Thyroid gland (tissue), 4 donors: ENCODE data around the gene EP400. TPM values are rescaled to one million over a fixed set of nuclear protein-coding genes. Genes with fewer than 3 reads are reported as not detected.

ENCODE experiments used
- DNase-seq, 2 donors: peaks; one replicate each; pipeline ENCODE4 v3.0.0-alpha.2; 2019
- H3K27ac ChIP-seq, 3 donors: fragments of 200-600 bp; sonication (generic); 1 replicate in 2 of 3; 2 replicates in 1 of 3; pipeline ENCODE4 v1.5.1; 2016 to 2019; ENCODE audit warnings: mild to moderate bottlenecking in 1 of 3, moderate library complexity in 1 of 3
- H3K27me3 ChIP-seq: fragments of 200-600 bp; sonication (generic); one replicate; pipeline ENCODE4 v1.5.1; 2019
- H3K36me3 ChIP-seq, 2 donors: fragments of 200-600 bp; sonication (generic); one replicate each; pipeline ENCODE4 v1.5.1; 2016 to 2019
- H3K4me1 ChIP-seq, 2 donors: fragments of 200-600 bp; sonication (generic); one replicate each; pipeline ENCODE4 v1.5.1; 2017 to 2019
- H3K4me3 ChIP-seq, 3 donors: fragments of 200-600 bp; sonication (generic); replicated peaks in 1 of 3; 1 replicate in 2 of 3; 2 replicates in 1 of 3; pipeline ENCODE4 v1.5.1; 2016; ENCODE audit warnings: mild to moderate bottlenecking in 1 of 3
- H3K9me3 ChIP-seq: fragments of 200-600 bp; sonication (generic); one replicate; pipeline ENCODE4 v1.5.1; 2017
- POLR2A ChIP-seq, 2 donors: fragments of 450-650 bp; IDR thresholded peaks; one replicate each; pipeline ENCODE4 v1.6.1; 2017; ENCODE audit warnings: antibody characterized with exemption in 2 of 2, mild to moderate bottlenecking in 2 of 2, moderate library complexity in 1 of 2
- WGBS, 2 donors: methylation state at CpG; one replicate each; pipeline ENCODE4 v1.1.5; 2017; 5-methylcytosine and 5-hydroxymethylcytosine counted together
- intact Hi-C: fragments of 100-400 bp; cut with DNase I; formaldehyde crosslinking; loops from one replicate; pipeline ENCODE4 v1.15.1; 2023
- total RNA-seq, 4 donors: library from RNA; depleted of rRNA; stranded (reverse); fragments of >200 nt; gene quantifications; one replicate each; pipeline ENCODE4 v1.2.3, GENCODE V29; 2016
- TF ChIP-seq, protein P1 (sequence below), 6 experiments: fragments of 200-600 bp in 3 of 6; fragments of 450-650 bp in 3 of 6; sonication (generic) in 3 of 6; IDR thresholded peaks; one replicate each; pipeline ENCODE4 v1.5.1; 2016 to 2019; ENCODE audit warnings: antibody characterized with exemption in 6 of 6, mild to moderate bottlenecking in 2 of 6, inconsistent platforms in 1 of 6, moderate library complexity in 1 of 6

Gene EP400
- total RNA-seq, 4 donors from 2014 or later: 22.1 to 51.8 (median 25.4) TPM

DNA sequence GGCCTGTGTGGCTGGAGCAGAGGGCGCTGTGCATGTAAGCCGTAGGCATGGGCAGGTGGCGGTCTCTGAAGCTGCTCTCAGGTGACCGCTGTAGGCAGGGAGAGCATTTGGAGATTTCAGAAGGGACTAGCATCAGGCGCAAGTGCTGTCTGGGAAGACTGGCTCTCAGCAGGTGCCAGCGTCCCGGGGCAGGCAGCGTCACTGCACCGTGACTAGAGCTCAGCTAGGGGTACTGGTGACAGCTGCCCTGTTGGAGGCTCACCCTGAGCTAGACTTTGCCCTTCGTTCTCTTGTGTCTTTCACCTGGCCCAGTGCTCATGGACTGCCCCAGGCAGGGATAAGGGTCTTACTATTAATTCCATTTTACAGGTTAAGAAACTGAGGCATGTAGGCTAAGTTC is 115.5 kb downstream of the EP400 start:
- Histone ChIP-seq H3K4me3 (no peak overlapping the region), H3K36me3 (peaks cover 52 to 62% of the 10 kb centered on the region in 2 donors), H3K9me3 (no peaks in the 10 kb centered on the region), H3K27ac (no peak overlapping the region), H3K27me3 (no peaks in the 10 kb centered on the region), H3K4me1 (no peaks in the 10 kb centered on the region)
- TF ChIP-seq POLR2A (IDR thresholded peaks at IDR 0.05): no peak
- TF ChIP-seq, protein P1, sequence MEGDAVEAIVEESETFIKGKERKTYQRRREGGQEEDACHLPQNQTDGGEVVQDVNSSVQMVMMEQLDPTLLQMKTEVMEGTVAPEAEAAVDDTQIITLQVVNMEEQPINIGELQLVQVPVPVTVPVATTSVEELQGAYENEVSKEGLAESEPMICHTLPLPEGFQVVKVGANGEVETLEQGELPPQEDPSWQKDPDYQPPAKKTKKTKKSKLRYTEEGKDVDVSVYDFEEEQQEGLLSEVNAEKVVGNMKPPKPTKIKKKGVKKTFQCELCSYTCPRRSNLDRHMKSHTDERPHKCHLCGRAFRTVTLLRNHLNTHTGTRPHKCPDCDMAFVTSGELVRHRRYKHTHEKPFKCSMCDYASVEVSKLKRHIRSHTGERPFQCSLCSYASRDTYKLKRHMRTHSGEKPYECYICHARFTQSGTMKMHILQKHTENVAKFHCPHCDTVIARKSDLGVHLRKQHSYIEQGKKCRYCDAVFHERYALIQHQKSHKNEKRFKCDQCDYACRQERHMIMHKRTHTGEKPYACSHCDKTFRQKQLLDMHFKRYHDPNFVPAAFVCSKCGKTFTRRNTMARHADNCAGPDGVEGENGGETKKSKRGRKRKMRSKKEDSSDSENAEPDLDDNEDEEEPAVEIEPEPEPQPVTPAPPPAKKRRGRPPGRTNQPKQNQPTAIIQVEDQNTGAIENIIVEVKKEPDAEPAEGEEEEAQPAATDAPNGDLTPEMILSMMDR (IDR thresholded peaks at IDR 0.05): no peak
- DNase-seq: no peak
- WGBS, 2 donors: 93 to 95% methylated on average over 7 to 10 of the region's 10 CpGs
- intact Hi-C loops: no loop called here

DNA sequence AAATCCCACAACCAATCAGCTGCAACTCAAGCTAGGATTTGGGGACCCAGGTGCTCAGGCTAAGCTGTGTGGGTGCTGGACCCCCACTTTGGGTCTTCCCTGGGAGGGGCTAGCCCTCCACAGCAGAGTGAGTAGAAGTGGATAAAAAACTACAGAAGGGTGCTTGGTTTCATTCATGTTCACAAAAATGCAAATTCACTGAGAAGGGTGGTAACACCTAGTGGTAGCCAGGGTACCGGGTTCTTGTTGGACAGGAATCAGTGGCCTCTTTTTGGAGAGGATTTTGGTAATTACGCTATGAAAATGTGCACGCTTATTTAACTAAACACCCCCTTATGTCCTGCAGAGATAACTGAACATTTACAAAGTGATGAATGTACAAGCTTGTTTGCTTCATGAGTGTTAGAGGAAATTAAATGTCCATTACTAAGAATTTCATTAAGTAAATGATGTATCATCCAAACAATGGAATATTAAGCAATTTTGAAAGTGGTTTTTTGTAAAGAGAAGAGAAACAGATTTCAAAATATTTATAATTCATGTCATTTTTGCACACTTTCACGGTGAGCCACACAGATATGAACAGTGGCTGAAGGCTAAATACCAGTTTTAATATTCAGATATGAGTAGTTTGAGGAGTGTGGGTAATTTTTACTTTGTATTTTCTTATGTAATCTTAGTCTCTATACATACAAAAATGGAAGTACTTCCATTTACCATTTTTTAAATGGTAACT is 116.0 kb downstream of the EP400 start:
- intact Hi-C loops: no loop called here
- no peaks in the 10 kb centered on the region for H3K4me1 ChIP-seq
- H3K27me3 ChIP-seq: no peaks in the 10 kb centered on the region
- H3K36me3 ChIP-seq: peaks cover 52 to 62% of the 10 kb centered on the region in 2 donors
- WGBS, 2 donors: 92% methylated on average over 4 of the region's 4 CpGs
- TF ChIP-seq POLR2A (IDR thresholded peaks at IDR 0.05): no peak
- TF ChIP-seq, protein P1 (IDR thresholded peaks at IDR 0.05): no peak
- H3K27ac ChIP-seq: no peak overlapping the region
- no peak for DNase-seq
- H3K9me3 ChIP-seq: no peaks in the 10 kb centered on the region
- no peak overlapping the region for H3K4me3 ChIP-seq

DNA sequence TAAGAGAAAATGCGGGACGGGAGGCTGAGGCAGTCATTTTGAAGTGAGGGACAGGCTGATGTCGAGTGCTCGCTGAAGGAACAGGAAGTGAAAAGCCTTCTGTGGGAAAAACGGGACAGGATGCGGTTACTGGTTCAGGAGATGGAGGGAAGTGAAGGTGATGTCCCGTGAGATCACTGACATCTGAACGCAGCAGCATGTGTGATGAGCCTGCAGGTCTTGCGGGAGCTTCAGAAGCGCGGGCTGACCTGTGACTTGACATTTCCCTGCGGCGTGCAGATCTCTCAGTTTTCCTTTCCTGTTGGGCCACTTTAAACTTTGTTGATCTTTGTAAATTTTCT is 116.6 kb downstream of the EP400 start:
- Histone ChIP-seq H3K4me3 (no peak overlapping the region), H3K36me3 (peaks cover 52 to 59% of the 10 kb centered on the region in 2 donors)
- intact Hi-C loops: no loop called here

DNA sequence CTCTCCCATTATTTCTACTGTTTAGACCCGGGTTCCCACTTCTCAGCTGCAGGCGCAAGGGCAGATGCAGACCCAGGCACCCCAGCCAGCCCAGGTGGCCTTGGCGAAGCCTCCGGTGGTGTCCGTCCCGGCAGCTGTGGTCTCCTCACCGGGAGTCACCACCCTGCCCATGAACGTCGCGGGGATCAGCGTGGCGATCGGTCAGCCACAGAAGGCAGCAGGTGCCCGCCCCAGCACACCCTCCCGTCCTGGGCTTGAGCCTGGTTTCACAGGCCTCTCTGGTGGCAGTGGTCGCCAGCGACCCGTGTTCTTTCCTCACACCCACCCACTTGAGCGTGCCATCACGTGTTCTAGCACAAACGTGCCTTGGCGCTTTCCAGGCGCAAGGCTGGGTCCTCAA is 117.0 kb downstream of the EP400 start:
- Histone ChIP-seq H3K4me3 (no peak overlapping the region), H3K27me3 (no peaks in the 10 kb centered on the region), H3K9me3 (no peaks in the 10 kb centered on the region), H3K36me3 (peaks cover 52 to 57% of the 10 kb centered on the region in 2 donors), H3K4me1 (no peaks in the 10 kb centered on the region), H3K27ac (no peak overlapping the region)
- WGBS, 2 donors: 94% methylated on average over 19 to 21 of the region's 23 CpGs
- no peak for DNase-seq
- intact Hi-C loops: no loop called here
- TF ChIP-seq, protein P1 (IDR thresholded peaks at IDR 0.05): no peak
- TF ChIP-seq POLR2A (IDR thresholded peaks at IDR 0.05): no peak

More for the DNA sequence above, 116.6 kb downstream of the EP400 start:
- H3K27ac ChIP-seq: no peak overlapping the region
- no peak for DNase-seq
- no peaks in the 10 kb centered on the region for H3K27me3 ChIP-seq
- no peaks in the 10 kb centered on the region for H3K4me1 ChIP-seq
- 69 to 83% methylated on average over 13 of the region's 13 CpGs for WGBS, 2 donors
- TF ChIP-seq POLR2A (IDR thresholded peaks at IDR 0.05): no peak
- TF ChIP-seq, protein P1 (IDR thresholded peaks at IDR 0.05): no peak
- H3K9me3 ChIP-seq: no peaks in the 10 kb centered on the region

DNA sequence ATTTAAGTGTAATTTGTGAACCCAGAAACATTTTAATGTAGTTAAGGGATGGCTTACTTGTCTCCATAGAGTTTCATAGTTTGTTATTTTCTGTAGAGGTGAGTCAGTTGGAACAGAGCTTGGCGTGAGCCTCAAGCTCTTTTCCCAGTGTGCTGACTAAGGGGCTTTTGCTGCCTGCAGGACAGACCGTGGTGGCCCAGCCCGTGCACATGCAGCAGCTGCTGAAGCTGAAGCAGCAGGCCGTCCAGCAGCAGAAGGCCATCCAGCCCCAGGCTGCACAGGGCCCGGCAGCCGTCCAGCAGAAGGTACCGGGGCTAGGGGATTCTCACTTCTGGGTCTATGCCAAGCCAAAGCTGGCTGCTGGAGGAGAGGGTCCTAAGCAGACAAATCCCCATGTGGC is 117.4 kb downstream of the EP400 start:
- TF ChIP-seq POLR2A (IDR thresholded peaks at IDR 0.05): no peak
- TF ChIP-seq, protein P1 (IDR thresholded peaks at IDR 0.05): no peak
- 90 to 93% methylated on average over 5 to 7 of the region's 7 CpGs for WGBS, 2 donors
- intact Hi-C loops: no loop called here
- no peak overlapping the region for H3K4me3 ChIP-seq
- DNase-seq: no peak
- H3K4me1 ChIP-seq: no peaks in the 10 kb centered on the region
- peaks cover 50 to 52% of the 10 kb centered on the region in 2 donors for H3K36me3 ChIP-seq
- H3K27me3 ChIP-seq: no peaks in the 10 kb centered on the region
- H3K27ac ChIP-seq: no peak overlapping the region
- no peaks in the 10 kb centered on the region for H3K9me3 ChIP-seq
